Stomach (tissue), 4 donors: ENCODE measurements around the gene RTTN.

Experiments used
- CTCF ChIP-seq, 7 experiments: fragments of 450-650 bp in 4 of 7; fragments of 200-600 bp in 3 of 7; sonication (generic) in 3 of 7; IDR thresholded peaks; one replicate each; pipeline ENCODE4 v1.5.1; 2016 to 2019; ENCODE audit warnings: antibody characterized with exemption in 7 of 7, control low read depth in 2 of 7, mild to moderate bottlenecking in 1 of 7
- POLR2A ChIP-seq, 4 donors: fragments of 450-650 bp; IDR thresholded peaks; one replicate each; pipeline ENCODE4 v1.6.1; 2016; ENCODE audit warnings: antibody characterized with exemption in 4 of 4, control low read depth in 2 of 4, mild to moderate bottlenecking in 1 of 4, moderate library complexity in 1 of 4

GRCh38 chr18:70228536-70228935 lies 23.0 kb upstream of the RTTN start:
- no peak for TF ChIP-seq CTCF (IDR thresholded peaks at IDR 0.05)
- no peak for TF ChIP-seq POLR2A (IDR thresholded peaks at IDR 0.05)
